Activated T-helper 2 cell treated with anti-CD3 and anti-CD28 coated beads, Interferon-gamma antibody, Interleukin-2, Interleukin-4, amounts not matched to agents 10 μg/mL and 5 μg/mL and 100 μg/mL, durations not matched to agents 14 hours and 24 hours and 36 hours (primary cell): ENCODE data around the gene IQCN. TPM values are rescaled to one million over a fixed set of nuclear protein-coding genes. Genes with fewer than 3 reads are reported as not detected.
A peak's percentile ranks its signal among the peaks of the same experiment; 100 is the strongest.

Experiments used
- DNase-seq: peaks from one replicate; pipeline ENCODE4 v3.0.0; 2021; ENCODE audit warnings: low spot score
- H3K27ac Mint-ChIP-seq: one replicate; pipeline ENCODE4 v1.8.0; 2021; ENCODE audit warnings: mixed read lengths
- H3K27me3 Mint-ChIP-seq: one replicate; pipeline ENCODE4 v1.8.0; 2021; ENCODE audit warnings: low read depth, mixed read lengths
- H3K36me3 Mint-ChIP-seq: one replicate; pipeline ENCODE4 v1.8.0; 2021; ENCODE audit warnings: low read depth, mixed read lengths
- H3K4me1 Mint-ChIP-seq: one replicate; pipeline ENCODE4 v1.8.0; 2021; ENCODE audit warnings: low read depth, mixed read lengths
- H3K4me3 Mint-ChIP-seq: one replicate; pipeline ENCODE4 v1.8.0; 2021; ENCODE audit warnings: low read depth, mild to moderate bottlenecking, moderate library complexity, mixed read lengths
- H3K9me3 Mint-ChIP-seq: one replicate; pipeline ENCODE4 v1.8.0; 2021; ENCODE audit warnings: mixed read lengths
- intact Hi-C: fragments of 100-400 bp; cut with micrococcal nuclease; formaldehyde crosslinking; loops from one replicate; pipeline ENCODE4 v1.15.1; 2023
- total RNA-seq: library from RNA; stranded (reverse); gene quantifications from 2 replicates; pipeline ENCODE4 v1.2.3, GENCODE V29; 2022

The IQCN gene
- total RNA-seq, 1 donor from 2014 or later = 3.3 TPM

DNA sequence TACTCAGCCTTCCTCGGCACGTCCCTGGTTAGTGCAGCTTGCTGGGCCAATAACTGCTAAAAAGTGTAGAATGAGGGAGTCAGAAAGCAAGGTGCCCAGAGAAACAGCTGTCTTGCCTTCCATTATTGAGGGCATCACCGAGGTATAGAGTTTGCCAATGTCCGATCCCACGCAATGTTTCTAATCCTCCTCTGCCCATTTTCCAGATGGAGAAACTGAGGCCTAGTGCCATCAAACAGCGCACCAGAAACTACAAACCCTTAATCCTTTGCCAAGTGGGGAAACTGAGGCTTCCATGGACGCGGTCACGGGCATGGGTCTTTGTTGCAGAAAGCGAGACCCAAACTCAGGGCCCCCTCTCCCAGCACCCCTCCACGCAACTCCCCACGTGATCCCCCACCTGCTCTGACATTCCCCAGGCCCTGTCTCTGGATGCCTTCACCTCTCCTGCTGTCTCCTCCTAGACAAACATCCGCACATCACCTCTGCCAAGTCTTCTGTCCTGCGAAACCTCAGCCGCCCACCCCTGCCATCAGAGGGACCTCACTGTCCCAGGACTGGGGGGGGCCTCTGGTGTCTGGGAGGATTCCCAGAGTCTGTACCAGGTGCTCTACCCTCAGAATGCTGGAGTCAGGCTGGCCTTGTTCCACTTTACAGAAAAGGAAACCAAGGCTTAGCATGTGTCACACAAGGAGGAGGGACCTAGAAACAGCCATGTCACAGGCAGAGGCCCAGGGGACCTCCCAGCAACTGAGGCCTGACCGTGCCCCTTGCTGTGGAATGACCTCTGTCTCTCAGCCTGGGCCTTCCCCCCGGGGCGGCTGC is 47.1 kb downstream of the IQCN start:
- no peak for DNase-seq
- peaks cover 57% of the 10 kb centered on the region for H3K27me3 Mint-ChIP-seq
- intact Hi-C loops = no loop called here
- no peaks in the 10 kb centered on the region for H3K36me3 Mint-ChIP-seq
- H3K4me3 Mint-ChIP-seq = no peak overlapping the region
- no peaks in the 10 kb centered on the region for H3K9me3 Mint-ChIP-seq
- H3K4me1 Mint-ChIP-seq = peaks cover 8% of the 10 kb centered on the region
- H3K27ac Mint-ChIP-seq = no peak overlapping the region

DNA sequence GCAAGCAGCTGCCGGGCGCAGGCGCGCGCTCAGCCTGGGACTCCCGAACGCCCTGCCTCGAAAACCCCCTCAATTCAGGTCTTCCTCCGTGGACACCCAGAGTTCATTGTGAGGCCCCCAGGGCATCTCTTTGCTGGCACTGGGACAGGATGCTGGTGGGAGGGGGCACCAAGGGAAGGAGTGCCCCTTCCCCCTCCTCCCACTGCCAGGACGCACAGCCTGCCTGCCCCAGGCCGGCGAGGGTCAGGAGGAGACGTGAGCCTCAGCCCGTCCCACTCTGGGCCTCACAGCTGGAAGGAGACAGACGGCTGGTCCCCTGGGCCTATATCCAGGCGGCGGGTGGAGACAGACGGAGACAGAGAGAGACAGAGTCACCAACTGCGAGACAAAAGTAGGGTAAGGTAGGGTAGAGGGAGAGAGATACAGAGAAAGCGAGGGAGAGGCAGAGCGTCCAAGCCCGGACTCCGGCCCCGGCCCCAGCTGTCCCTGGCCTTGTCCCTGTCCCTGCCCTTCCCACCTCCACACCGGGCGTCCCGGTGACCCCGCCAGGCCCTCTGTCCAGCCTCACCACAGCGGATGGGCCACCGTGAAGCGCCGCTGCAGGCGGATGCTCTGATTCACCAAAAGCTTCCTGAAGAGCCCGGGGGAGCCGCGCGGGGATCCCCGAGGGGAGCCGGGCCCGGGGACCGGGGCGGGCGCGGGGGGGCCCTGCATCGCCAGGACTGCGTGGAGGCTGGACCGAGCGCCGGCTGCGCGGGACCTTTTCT is 48.4 kb downstream of the IQCN start, which contains the start of gene PDE4C:
Gene PDE4C (minus strand): TSS at position 737 of the 767 bp plus-strand sequence. CDS start 23 bp downstream, at position 714.
- no peak within 1 kb of the TSS for H3K27ac Mint-ChIP-seq
- DNase-seq = no peak
- H3K4me1 Mint-ChIP-seq = peaks cover 8% of the 10 kb centered on the region
- no peaks in the 10 kb centered on the region for H3K36me3 Mint-ChIP-seq
- H3K9me3 Mint-ChIP-seq = no peaks in the 10 kb centered on the region
- intact Hi-C loops = no loop called here
- H3K4me3 Mint-ChIP-seq = no peak within 1 kb of the TSS
- H3K27me3 Mint-ChIP-seq = peaks cover 51% of the 10 kb centered on the region

DNA sequence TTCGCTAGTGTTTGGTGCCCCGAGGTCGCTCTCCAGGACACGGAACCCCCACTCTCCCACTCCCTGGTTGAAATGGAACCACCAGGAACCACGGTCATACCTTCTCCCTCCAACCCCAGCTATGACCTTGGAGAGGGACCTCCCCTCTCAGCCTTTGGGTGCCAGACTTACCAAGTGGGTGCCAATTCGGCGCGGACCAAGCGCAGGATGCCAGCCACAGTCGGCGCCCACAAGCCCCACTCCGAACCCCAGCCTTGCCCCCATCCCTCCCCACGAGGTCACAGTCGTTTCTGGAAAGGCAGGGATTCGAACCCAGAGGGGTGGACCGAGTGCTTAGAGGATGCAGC is 48.9 kb downstream of the IQCN start:
- no peaks in the 10 kb centered on the region for H3K36me3 Mint-ChIP-seq
- DNase-seq = no peak
- no peaks in the 10 kb centered on the region for H3K9me3 Mint-ChIP-seq
- H3K27me3 Mint-ChIP-seq = peaks cover 48% of the 10 kb centered on the region
- peaks cover 8% of the 10 kb centered on the region for H3K4me1 Mint-ChIP-seq
- no peak overlapping the region for H3K4me3 Mint-ChIP-seq
- no peak overlapping the region for H3K27ac Mint-ChIP-seq
- intact Hi-C loops = no loop called here

DNA sequence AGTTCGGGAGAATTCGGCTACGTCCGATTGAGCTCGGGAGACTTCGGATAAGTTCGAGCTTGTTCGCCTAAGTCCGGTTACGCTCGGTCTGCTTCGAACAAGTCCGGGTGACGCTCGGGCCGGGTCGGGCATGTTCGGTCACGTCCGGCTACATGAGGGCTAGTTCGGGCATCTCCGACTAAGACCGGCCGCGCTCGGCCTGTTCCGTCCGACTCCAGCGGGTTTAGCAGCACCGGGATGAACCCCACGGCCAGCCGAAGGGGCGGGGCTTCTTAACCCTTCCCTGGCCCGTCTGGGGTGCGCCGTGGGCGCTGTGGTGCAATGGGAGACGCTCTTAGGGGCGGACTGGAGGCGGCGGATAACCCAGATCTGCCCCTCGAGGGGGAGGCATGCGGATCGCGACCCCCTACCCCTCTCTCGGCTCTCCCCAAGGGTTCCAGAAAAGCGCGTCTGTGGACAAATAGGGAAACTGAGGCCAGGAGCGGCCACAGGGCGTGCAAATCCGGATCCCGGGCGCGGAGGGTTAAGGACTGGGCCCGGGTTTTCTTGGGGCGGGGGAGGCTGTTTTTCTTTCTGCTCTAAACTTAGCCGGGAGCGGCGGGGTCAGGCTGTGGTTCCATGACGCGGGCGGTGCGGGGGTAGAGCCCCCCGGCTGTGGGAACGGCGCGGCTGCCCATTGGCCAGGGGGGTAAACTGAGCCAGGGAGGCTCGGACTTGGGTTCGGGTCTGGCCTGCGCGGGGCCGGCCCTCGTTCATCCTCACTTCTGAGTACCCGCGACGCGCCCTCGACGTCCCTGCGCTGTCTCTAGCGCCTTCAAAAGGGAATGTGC is 49.5 kb downstream of the IQCN start:
- intact Hi-C loops = no loop called here
- peaks cover 47% of the 10 kb centered on the region for H3K27me3 Mint-ChIP-seq
- H3K4me1 Mint-ChIP-seq = peaks cover 8% of the 10 kb centered on the region
- H3K36me3 Mint-ChIP-seq = no peaks in the 10 kb centered on the region
- H3K27ac Mint-ChIP-seq = no peak overlapping the region
- peak overlapping the region; percentile 79 for H3K4me3 Mint-ChIP-seq
- no peaks in the 10 kb centered on the region for H3K9me3 Mint-ChIP-seq
- peak; percentile 85 for DNase-seq

DNA sequence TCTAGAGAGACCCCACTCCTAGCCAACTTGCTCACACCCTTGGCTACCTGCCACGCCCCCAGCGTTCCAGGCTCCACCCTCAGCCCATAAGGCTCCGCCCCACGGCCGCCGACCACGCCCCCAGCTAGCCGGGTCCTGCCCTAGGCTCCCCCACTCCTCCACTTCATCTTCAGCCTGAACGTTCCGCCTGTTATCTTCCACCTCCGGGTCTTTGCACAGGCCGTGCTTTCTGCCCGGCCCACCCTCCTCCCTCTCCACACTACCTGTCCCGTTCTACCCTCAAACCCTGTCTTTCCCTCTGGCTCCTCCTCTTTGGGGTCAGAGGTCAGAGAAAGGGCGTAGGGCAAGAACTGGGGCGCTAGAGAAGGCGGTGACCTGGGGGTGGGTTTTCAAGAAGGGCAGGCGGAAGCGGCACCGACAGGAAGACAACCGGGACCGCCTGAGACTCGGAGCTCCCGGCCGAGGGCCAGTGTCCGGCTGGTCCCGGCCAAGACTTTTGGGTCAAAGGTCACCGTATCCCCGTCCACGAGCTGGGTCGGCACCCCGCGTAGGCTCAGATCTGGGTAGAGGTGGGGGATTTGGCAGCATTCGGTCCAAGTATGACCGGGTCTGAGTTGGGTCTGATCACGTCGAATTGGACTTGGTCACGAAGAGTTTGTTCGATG is 50.3 kb downstream of the IQCN start:
- peaks cover 8% of the 10 kb centered on the region for H3K4me1 Mint-ChIP-seq
- H3K36me3 Mint-ChIP-seq = no peaks in the 10 kb centered on the region
- no peak overlapping the region for H3K27ac Mint-ChIP-seq
- intact Hi-C loops = no loop called here
- H3K4me3 Mint-ChIP-seq = peak overlapping the region; percentile 79
- H3K27me3 Mint-ChIP-seq = peaks cover 45% of the 10 kb centered on the region
- DNase-seq = no peak
- no peaks in the 10 kb centered on the region for H3K9me3 Mint-ChIP-seq

DNA sequence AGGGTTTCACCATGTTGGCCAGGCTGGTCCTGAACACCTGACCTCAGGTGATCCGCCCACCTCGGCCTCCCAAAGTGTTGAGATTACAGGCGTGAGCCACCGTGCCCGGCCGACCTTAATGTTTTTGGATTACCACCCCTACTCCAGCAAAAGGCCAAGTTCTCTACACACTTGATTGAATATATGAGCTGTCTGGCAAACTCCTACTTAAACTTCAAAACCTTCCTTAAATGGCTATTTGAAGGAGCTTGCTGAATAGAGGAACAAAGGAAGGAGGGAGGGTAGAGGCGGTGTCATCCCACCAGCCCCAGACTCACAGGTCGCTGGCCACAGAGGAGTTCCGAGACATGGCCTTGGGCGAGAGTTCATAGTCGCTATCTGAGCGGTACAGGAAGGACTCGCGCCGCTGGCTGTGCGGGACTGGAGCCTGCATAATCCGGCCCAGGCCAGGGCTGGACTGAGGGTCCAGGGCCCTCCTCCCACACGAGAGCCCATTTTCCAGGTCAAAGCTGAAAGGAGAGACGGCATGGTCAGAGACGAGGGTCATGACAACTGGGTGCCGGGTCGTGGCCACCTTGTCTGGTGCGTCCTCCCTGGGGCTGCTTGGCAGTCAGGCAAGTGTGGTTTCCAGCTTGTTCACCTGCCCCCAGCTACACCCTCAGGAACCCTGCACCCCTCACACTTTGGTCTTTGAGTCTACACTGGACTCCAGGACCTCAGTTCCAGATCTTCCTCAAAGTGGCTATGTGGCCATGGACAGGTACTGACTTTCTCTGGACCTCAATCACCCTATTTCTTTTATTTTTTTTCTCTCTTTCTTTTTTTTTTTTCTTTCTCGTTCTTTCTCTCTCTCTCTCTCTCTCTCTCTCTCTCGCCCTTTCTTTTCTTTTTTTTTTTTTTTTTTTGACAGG is 52.2 kb downstream of the IQCN start:
- Mint-ChIP-seq H3K9me3 (no peaks in the 10 kb centered on the region), H3K27ac (no peak overlapping the region), H3K27me3 (peaks cover 36% of the 10 kb centered on the region), H3K4me1 (peaks cover 8% of the 10 kb centered on the region), H3K36me3 (no peaks in the 10 kb centered on the region), H3K4me3 (no peak overlapping the region)
- intact Hi-C loops = no loop called here
- no peak for DNase-seq

DNA sequence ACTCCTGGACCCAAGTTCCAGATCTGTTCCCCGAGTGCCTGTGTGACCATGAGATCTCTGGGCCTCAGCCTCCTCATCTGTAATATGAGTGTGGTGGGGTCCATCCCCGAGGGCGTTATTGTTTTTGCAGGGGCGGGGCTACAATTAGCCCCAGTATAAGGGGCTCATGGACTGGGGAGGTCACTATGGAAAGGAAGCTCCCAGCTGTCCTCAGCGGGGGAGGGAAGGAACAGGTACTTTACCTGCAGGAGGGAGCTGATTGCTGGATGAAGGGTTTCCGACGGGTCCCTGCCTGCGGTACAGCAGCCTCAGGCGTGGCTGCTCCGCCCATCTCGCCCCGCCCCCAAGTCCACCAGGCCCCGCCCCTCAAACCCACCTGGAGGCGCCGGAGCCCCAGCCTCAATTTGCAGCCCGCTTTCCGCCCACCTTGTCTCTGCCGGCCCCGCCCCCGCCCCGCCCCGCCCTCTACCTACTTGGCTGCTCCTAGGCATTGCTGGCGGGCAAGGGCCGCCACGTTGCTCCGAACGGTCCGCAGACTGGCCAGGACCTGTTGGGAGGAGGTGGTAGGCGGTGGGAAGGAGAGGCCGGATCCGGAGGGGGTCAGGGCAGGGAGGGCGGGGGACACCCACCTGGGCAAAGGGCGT is 53.5 kb downstream of the IQCN start:
- no peak overlapping the region for H3K27ac Mint-ChIP-seq
- H3K27me3 Mint-ChIP-seq = peaks cover 27% of the 10 kb centered on the region
- intact Hi-C loops = no loop called here
- H3K4me1 Mint-ChIP-seq = peaks cover 7% of the 10 kb centered on the region
- no peaks in the 10 kb centered on the region for H3K9me3 Mint-ChIP-seq
- H3K36me3 Mint-ChIP-seq = no peaks in the 10 kb centered on the region
- DNase-seq = no peak
- no peak overlapping the region for H3K4me3 Mint-ChIP-seq

DNA sequence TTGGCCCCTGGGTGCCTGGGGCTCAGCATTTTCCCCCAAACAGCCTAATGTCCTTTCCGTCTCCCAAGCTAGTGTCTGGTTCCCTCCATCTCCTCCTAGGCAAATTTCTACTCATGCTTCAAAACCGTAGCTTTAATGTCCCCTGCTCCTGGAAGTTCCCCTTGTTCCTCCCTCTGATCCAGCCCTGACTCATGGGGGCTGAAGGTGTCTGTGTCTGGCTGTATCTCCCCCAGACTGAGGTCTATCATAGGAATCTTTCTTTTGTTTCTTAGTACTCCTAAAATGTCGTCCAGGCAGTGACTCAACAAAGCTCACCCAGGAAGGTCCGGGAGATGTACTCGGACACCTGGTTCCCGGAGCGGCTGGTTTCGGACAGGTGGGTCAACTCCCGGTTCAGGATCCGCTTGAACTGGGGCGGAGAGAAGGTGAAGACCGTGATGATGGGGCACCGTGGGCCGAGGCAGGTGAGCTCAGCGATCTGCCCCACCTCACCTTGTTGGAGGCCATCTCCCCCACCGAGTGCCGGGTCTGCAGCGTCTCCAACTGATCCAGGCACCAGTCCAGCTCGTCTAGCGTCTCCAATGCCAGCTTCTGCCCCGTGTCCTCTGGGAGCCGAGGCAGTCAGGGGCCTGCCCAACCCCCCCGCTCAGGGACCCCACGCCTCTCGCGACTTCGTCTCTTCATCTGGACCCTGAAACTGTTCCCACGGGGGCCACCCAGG is 54.2 kb downstream of the IQCN start:
- Mint-ChIP-seq H3K9me3 (no peaks in the 10 kb centered on the region), H3K4me3 (no peak overlapping the region), H3K27ac (no peak overlapping the region), H3K27me3 (peaks cover 20% of the 10 kb centered on the region), H3K4me1 (peaks cover 5% of the 10 kb centered on the region), H3K36me3 (no peaks in the 10 kb centered on the region)
- intact Hi-C loops = no loop called here
- no peak for DNase-seq

DNA sequence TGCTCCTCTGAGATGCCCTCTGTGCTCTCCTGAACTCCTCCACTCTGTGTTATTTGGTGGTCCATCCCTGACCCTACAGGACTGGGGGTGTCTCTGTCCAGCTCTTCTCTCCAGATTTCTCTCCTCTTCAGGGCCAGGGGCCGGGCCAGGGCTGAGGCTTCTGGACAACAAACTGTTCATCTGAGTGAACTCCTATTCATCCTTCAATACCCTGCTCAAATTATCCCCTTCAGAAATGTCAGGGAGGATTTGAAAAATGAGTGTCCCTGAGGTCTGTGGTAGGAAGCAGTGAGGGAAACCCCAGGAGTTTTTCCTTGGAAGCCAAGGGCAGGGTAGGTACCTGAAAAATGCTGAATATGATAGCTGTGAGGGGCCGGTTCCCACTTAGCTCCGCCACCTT is 55.7 kb downstream of the IQCN start:
- Mint-ChIP-seq H3K27ac (no peak overlapping the region), H3K27me3 (peaks cover 13% of the 10 kb centered on the region), H3K9me3 (no peaks in the 10 kb centered on the region), H3K36me3 (no peaks in the 10 kb centered on the region), H3K4me1 (no peaks in the 10 kb centered on the region), H3K4me3 (no peak overlapping the region)
- DNase-seq = no peak
- intact Hi-C loops = no loop called here

DNA sequence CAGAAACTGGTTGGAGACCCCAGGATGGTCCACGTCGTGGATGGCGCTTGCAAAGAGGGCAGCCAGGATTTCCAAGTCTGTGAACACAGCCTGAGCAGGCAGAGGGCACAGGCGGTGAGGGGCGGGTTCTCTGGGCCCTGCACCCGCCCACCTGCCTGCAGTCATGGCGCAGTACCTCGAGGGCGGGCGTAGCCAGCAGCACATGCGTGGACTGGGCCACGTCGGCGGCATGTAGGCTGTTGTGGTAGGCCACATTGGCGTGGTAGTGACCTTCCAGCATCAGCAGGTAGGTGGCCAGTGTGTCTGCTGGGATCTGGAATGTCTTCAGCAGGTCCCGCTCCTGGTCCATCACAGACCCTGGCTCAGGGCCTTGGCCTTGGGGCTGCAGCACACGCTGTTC is 56.1 kb downstream of the IQCN start:
- H3K9me3 Mint-ChIP-seq = no peaks in the 10 kb centered on the region
- H3K36me3 Mint-ChIP-seq = no peaks in the 10 kb centered on the region
- intact Hi-C loops = no loop called here
- no peak for DNase-seq
- H3K27me3 Mint-ChIP-seq = peaks cover 12% of the 10 kb centered on the region
- no peak overlapping the region for H3K27ac Mint-ChIP-seq
- no peak overlapping the region for H3K4me3 Mint-ChIP-seq
- no peaks in the 10 kb centered on the region for H3K4me1 Mint-ChIP-seq

DNA sequence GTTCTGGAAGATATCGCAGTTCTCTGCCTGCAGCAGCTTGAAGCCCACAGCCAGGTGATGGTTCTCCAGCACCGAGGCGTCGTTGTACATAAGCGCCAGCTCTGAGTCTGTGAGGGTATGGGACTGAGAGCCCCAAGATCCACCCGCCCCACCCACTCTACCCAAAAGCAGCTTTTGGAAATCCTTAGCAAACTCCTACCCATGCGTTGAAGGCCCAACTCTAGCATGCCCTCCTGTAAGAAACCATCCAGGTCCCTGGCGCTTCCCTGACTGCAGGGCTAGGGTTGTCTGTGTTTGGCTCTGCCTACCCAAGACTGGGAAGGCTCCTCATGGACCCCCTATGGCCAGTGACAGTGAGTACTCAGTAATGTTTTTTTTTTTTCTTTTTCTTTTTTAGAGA is 57.5 kb downstream of the IQCN start:
- H3K27me3 Mint-ChIP-seq = peaks cover 7% of the 10 kb centered on the region
- no peaks in the 10 kb centered on the region for H3K4me1 Mint-ChIP-seq
- no peak overlapping the region for H3K4me3 Mint-ChIP-seq
- intact Hi-C loops = no loop called here
- no peak overlapping the region for H3K27ac Mint-ChIP-seq
- DNase-seq = no peak
- no peaks in the 10 kb centered on the region for H3K9me3 Mint-ChIP-seq
- no peaks in the 10 kb centered on the region for H3K36me3 Mint-ChIP-seq
